Fibroblast of lung (primary cell): ENCODE measurements around the gene SLIT3.

ENCODE experiments used
- EZH2 ChIP-seq: IDR thresholded peaks from 2 replicates; pipeline ENCODE4 v1.5.1; 2012; ENCODE audit warnings: low read length, control low read depth, mild to moderate bottlenecking; ENCODE audit errors: missing control alignments
- TF ChIP-seq, protein P1 (sequence below), 2 donors: IDR thresholded peaks in 1 of 2; conservative IDR thresholded peaks in 1 of 2; 1 replicate in 1 of 2; 2 replicates in 1 of 2; pipeline ENCODE4 v1.5.1; 2011 to 2012; ENCODE audit warnings: low read length in 2 of 2, control low read depth in 1 of 2, inconsistent platforms in 1 of 2, low read depth in 1 of 2, mild to moderate bottlenecking in 1 of 2

DNA sequence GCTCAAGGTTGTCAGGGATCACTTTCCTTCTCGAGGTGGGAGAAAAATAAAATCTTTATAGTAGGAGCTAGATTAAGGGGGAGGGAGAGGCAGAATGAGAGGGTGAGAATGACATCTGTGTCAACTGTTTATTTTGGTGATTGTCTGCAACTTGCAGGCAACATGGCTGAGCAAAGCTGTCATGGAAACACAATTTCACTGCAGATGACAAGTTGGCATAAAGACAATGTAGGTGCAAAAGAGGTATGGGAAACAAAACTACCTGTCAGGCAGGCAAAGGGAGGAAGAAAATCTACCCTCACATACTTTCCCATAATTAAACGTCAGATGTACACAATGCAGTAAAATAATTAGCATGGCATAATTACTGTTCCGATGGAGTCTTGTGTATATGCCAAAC is 167.4 kb downstream of the SLIT3 start:
- TF ChIP-seq, protein P1, sequence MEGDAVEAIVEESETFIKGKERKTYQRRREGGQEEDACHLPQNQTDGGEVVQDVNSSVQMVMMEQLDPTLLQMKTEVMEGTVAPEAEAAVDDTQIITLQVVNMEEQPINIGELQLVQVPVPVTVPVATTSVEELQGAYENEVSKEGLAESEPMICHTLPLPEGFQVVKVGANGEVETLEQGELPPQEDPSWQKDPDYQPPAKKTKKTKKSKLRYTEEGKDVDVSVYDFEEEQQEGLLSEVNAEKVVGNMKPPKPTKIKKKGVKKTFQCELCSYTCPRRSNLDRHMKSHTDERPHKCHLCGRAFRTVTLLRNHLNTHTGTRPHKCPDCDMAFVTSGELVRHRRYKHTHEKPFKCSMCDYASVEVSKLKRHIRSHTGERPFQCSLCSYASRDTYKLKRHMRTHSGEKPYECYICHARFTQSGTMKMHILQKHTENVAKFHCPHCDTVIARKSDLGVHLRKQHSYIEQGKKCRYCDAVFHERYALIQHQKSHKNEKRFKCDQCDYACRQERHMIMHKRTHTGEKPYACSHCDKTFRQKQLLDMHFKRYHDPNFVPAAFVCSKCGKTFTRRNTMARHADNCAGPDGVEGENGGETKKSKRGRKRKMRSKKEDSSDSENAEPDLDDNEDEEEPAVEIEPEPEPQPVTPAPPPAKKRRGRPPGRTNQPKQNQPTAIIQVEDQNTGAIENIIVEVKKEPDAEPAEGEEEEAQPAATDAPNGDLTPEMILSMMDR (conservative IDR thresholded peaks at IDR 0.05 in 1 of 2, IDR thresholded peaks at IDR 0.05 in 1 of 2; ENCODE audit: low read depth in 1 of 2, low read length in 2 of 2): no peak
- TF ChIP-seq EZH2: no peak
